ENCODE measurements around the gene KIAA0232.

GRCh38 chr4:6914448-6914847, 131.9 kb downstream of the KIAA0232 start:
- TF ChIP-seq CTCF (IDR thresholded peaks at IDR 0.05; ENCODE audit: poor library complexity) (no peak), EZH2phosphoT487 (IDR thresholded peaks at IDR 0.05; ENCODE audit: low read depth, severe bottlenecking, unreplicated experiment) (no peak), EZH2 (IDR thresholded peaks at IDR 0.05; ENCODE audit: borderline replicate concordance) (no peak)
